Measurements from ENCODE around the gene SYVN1.

The SYVN1 gene

DNA sequence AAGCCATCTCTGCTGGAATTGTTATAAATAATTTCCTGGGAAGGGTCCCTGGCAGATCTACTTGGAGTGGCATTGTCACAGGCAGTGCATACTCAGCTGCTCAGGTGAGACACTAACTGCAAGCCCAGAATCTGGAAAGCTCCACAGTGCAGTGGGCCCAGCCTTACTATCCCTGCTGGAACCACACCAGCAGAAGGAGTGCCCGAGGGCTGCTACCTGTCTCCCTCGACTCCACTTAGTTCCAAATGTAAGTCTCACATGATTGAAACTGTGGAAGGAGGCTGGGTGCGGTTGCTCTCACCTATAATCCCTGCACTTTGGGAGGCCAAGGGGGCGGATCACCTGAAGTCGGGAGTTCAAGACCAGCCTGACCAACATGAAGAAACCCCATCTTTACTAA lies 14.3 kb upstream of the SYVN1 start:
- H3K9me2 ChIP-seq (replicated peaks; ENCODE audit: low read depth, low read length) = no peaks in the 10 kb centered on the region
- no peak overlapping the region for H3K9ac ChIP-seq (ENCODE audit: low read depth, low read length, poor library complexity, severe bottlenecking)
- no peaks in the 10 kb centered on the region for H3K4me1 ChIP-seq (ENCODE audit: insufficient read depth, low read length, poor library complexity, severe bottlenecking)
- no peaks in the 10 kb centered on the region for H3K79me2 ChIP-seq (ENCODE audit: insufficient read depth, low read length)
- no peaks in the 10 kb centered on the region for H3K27me3 ChIP-seq (ENCODE audit: insufficient read depth, low read length, poor library complexity, severe bottlenecking)
- no peaks in the 10 kb centered on the region for H4K20me1 ChIP-seq (ENCODE audit: insufficient read depth, low read length, poor library complexity, severe bottlenecking)
- H3F3A ChIP-seq (ENCODE audit: low read depth) = no peaks in the 10 kb centered on the region
- no peak overlapping the region for H3K4me3 ChIP-seq (ENCODE audit: low read length, poor library complexity, severe bottlenecking)
- H3K36me3 ChIP-seq (ENCODE audit: insufficient read depth, low read length) = no peaks in the 10 kb centered on the region
- H3K9me3 ChIP-seq (ENCODE audit: insufficient read depth, low read depth, low read length) = no peaks in the 10 kb centered on the region
- no peak overlapping the region for H3K4me2 ChIP-seq (ENCODE audit: low read depth, low read length, poor library complexity, severe bottlenecking)
- no peak overlapping the region for H2AFZ ChIP-seq (ENCODE audit: low read length)
- TF ChIP-seq EZH2phosphoT487 (IDR thresholded peaks at IDR 0.05; ENCODE audit: borderline replicate concordance) = no peak
- no peak for TF ChIP-seq CTCF (conservative IDR thresholded peaks at IDR 0.05; ENCODE audit: low read length)

- Histone ChIP-seq H3K4me1 (ENCODE audit: insufficient read depth, low read length, poor library complexity, severe bottlenecking) (no peaks in the 10 kb centered on the region), H3K27me3 (ENCODE audit: insufficient read depth, low read length, poor library complexity, severe bottlenecking) (no peaks in the 10 kb centered on the region), H3K9ac (ENCODE audit: low read depth, low read length, poor library complexity, severe bottlenecking) (no peak overlapping the region), H4K20me1 (ENCODE audit: insufficient read depth, low read length, poor library complexity, severe bottlenecking) (no peaks in the 10 kb centered on the region), H3F3A (ENCODE audit: low read depth) (no peaks in the 10 kb centered on the region), H3K4me3 (ENCODE audit: low read length, poor library complexity, severe bottlenecking) (no peak overlapping the region), H2AFZ (ENCODE audit: low read length) (no peak overlapping the region), H3K4me2 (ENCODE audit: low read depth, low read length, poor library complexity, severe bottlenecking) (no peak overlapping the region), H3K79me2 (ENCODE audit: insufficient read depth, low read length) (no peaks in the 10 kb centered on the region), H3K9me3 (ENCODE audit: insufficient read depth, low read depth, low read length) (no peaks in the 10 kb centered on the region), H3K36me3 (ENCODE audit: insufficient read depth, low read length) (no peaks in the 10 kb centered on the region), H3K9me2 (replicated peaks; ENCODE audit: low read depth, low read length) (no peaks in the 10 kb centered on the region)
- TF ChIP-seq EZH2phosphoT487 (IDR thresholded peaks at IDR 0.05; ENCODE audit: borderline replicate concordance) (no peak), CTCF (conservative IDR thresholded peaks at IDR 0.05; ENCODE audit: low read length) (no peak)
Observed at GRCh38 chr11:65147352-65148075, 13.2 kb upstream of the SYVN1 start.

- H3K9me2 ChIP-seq (replicated peaks; ENCODE audit: low read depth, low read length) = no peaks in the 10 kb centered on the region
- no peak overlapping the region for H3K4me2 ChIP-seq (ENCODE audit: low read depth, low read length, poor library complexity, severe bottlenecking)
- no peaks in the 10 kb centered on the region for H3K27me3 ChIP-seq (ENCODE audit: insufficient read depth, low read length, poor library complexity, severe bottlenecking)
- H4K20me1 ChIP-seq (ENCODE audit: insufficient read depth, low read length, poor library complexity, severe bottlenecking) = no peaks in the 10 kb centered on the region
- H3K9ac ChIP-seq (ENCODE audit: low read depth, low read length, poor library complexity, severe bottlenecking) = no peak overlapping the region
- H2AFZ ChIP-seq (ENCODE audit: low read length) = no peak overlapping the region
- no peaks in the 10 kb centered on the region for H3K79me2 ChIP-seq (ENCODE audit: insufficient read depth, low read length)
- TF ChIP-seq CTCF (conservative IDR thresholded peaks at IDR 0.05; ENCODE audit: low read length) = no peak
- no peak for TF ChIP-seq EZH2phosphoT487 (IDR thresholded peaks at IDR 0.05; ENCODE audit: borderline replicate concordance)
- no peaks in the 10 kb centered on the region for H3F3A ChIP-seq (ENCODE audit: low read depth)
- no peaks in the 10 kb centered on the region for H3K36me3 ChIP-seq (ENCODE audit: insufficient read depth, low read length)
- H3K4me3 ChIP-seq (ENCODE audit: low read length, poor library complexity, severe bottlenecking) = no peak overlapping the region
- H3K4me1 ChIP-seq (ENCODE audit: insufficient read depth, low read length, poor library complexity, severe bottlenecking) = no peaks in the 10 kb centered on the region
- no peaks in the 10 kb centered on the region for H3K9me3 ChIP-seq (ENCODE audit: insufficient read depth, low read depth, low read length)
Observed at GRCh38 chr11:65141896-65142494, 7.7 kb upstream of the SYVN1 start.

All from Loucy (cell line).